Upper lobe of left lung (tissue), 6 donors: ENCODE data around the gene LARGE1. TPM values are rescaled to one million over a fixed set of nuclear protein-coding genes. Genes with fewer than 3 reads are reported as not detected.

Experiments
- ATAC-seq, 2 donors: fragments of 200-7000 bp; cut with Tn5 transposase; one replicate each; pipeline ENCODE4 v1.9.1; 2022; ENCODE audit warnings: mild to moderate bottlenecking in 2 of 2, moderate library complexity in 2 of 2; ENCODE audit not compliant: low FRiP score in 2 of 2
- DNase-seq, 2 donors: peaks; one replicate each; pipeline ENCODE4 v3.0.0-alpha.2; 2019 to 2020
- H3K27ac ChIP-seq, 4 donors: fragments of 200-600 bp; sonication (generic); one replicate each; pipeline ENCODE4 v1.5.1; 2016 to 2019
- H3K27me3 ChIP-seq, 4 donors: fragments of 200-600 bp; sonication (generic); one replicate each; pipeline ENCODE4 v1.5.1; 2017 to 2019
- H3K36me3 ChIP-seq, 4 donors: fragments of 200-600 bp; sonication (generic); one replicate each; pipeline ENCODE4 v1.5.1; 2016 to 2019
- H3K4me1 ChIP-seq, 4 donors: fragments of 200-600 bp; sonication (generic); one replicate each; pipeline ENCODE4 v1.5.1; 2018 to 2019
- H3K4me3 ChIP-seq, 4 donors: fragments of 200-600 bp; sonication (generic); one replicate each; pipeline ENCODE4 v1.5.1; 2017 to 2019; ENCODE audit warnings: mild to moderate bottlenecking in 2 of 4, moderate library complexity in 1 of 4
- H3K9me3 ChIP-seq, 4 donors: fragments of 200-600 bp; sonication (generic); one replicate each; pipeline ENCODE4 v1.5.1; 2018 to 2019
- CTCF ChIP-seq, 6 experiments: fragments of 450-650 bp in 4 of 6; fragments of 200-600 bp in 2 of 6; sonication (generic) in 2 of 6; IDR thresholded peaks; one replicate each; pipeline ENCODE4 v1.5.1; 2016 to 2019; ENCODE audit warnings: antibody characterized with exemption in 6 of 6
- EP300 ChIP-seq, 4 donors: sonication (generic); formaldehyde crosslinking; IDR thresholded peaks; one replicate each; pipeline ENCODE4 v1.5.1; 2017; ENCODE audit warnings: antibody characterized with exemption in 4 of 4, control low read depth in 2 of 4
- POLR2A ChIP-seq, 4 donors: fragments of 450-650 bp; IDR thresholded peaks; one replicate each; pipeline ENCODE4 v1.5.1; 2016 to 2017; ENCODE audit warnings: antibody characterized with exemption in 4 of 4, mild to moderate bottlenecking in 2 of 4
- POLR2AphosphoS5 ChIP-seq, 2 donors: sonication (generic); formaldehyde crosslinking; IDR thresholded peaks; one replicate each; pipeline ENCODE4 v1.5.1; 2017; ENCODE audit warnings: antibody characterized with exemption in 2 of 2
- WGBS, 2 donors: methylation state at CpG; one replicate each; pipeline ENCODE4 v1.1.5; 2017 to 2018; 5-methylcytosine and 5-hydroxymethylcytosine counted together
- total RNA-seq, 6 donors: library from RNA; depleted of rRNA in 4 of 6; stranded (reverse); fragments of >200 nt in 4 of 6; gene quantifications; one replicate each; pipeline versions ENCODE4 v1.1.0 to v1.2.1, GENCODE V29; 2016 to 2021
- donor health status: DM: no; HTN: no; CAD: no; lungs with moderate emphysema.
- donor health status: DM: no; HTN: yes; CAD: no; lungs with severe emphysema.

Gene LARGE1
- total RNA-seq, 6 donors from 2014 or later: 14.0 to 56.6 (median 25.3) TPM

GRCh38 chr22:33832558-33833151 is 87.6 kb downstream of the LARGE1 start:
- TF ChIP-seq EP300 (IDR thresholded peaks at IDR 0.05): no peak
- TF ChIP-seq POLR2A (IDR thresholded peaks at IDR 0.05): no peak
- no peak for TF ChIP-seq CTCF (IDR thresholded peaks at IDR 0.05)
- no peak for TF ChIP-seq POLR2AphosphoS5 (IDR thresholded peaks at IDR 0.05)
- peak; percentile 6 to 21 for ATAC-seq
- H3K9me3 ChIP-seq: no peaks in the 10 kb centered on the region
- no peaks in the 10 kb centered on the region for H3K36me3 ChIP-seq
- DNase-seq: no peak
- no peak overlapping the region for H3K4me3 ChIP-seq
- 69 to 72% methylated on average over 2 to 7 of the region's 7 CpGs for WGBS, 2 donors
- no peaks in the 10 kb centered on the region for H3K27me3 ChIP-seq
- H3K4me1 ChIP-seq: peaks cover 0 to 3% (median 2%) of the 10 kb centered on the region in 4 donors
- no peak overlapping the region for H3K27ac ChIP-seq

GRCh38 chr22:33831651-33832050 is 88.6 kb downstream of the LARGE1 start:
- no peaks in the 10 kb centered on the region for H3K4me1 ChIP-seq
- no peak overlapping the region for H3K27ac ChIP-seq
- no peaks in the 10 kb centered on the region for H3K9me3 ChIP-seq
- H3K27me3 ChIP-seq: no peaks in the 10 kb centered on the region
- H3K4me3 ChIP-seq: no peak overlapping the region
- 70 to 77% methylated on average over 5 of the region's 5 CpGs for WGBS, 2 donors
- DNase-seq (no peak), ATAC-seq (no peak)
- no peaks in the 10 kb centered on the region for H3K36me3 ChIP-seq
- TF ChIP-seq EP300 (IDR thresholded peaks at IDR 0.05) (no peak), POLR2A (IDR thresholded peaks at IDR 0.05) (no peak), CTCF (IDR thresholded peaks at IDR 0.05) (no peak), POLR2AphosphoS5 (IDR thresholded peaks at IDR 0.05) (no peak)

- Histone ChIP-seq H3K9me3 (no peaks in the 10 kb centered on the region), H3K4me3 (no peak overlapping the region), H3K4me1 (no peaks in the 10 kb centered on the region), H3K27ac (no peak overlapping the region), H3K27me3 (no peaks in the 10 kb centered on the region), H3K36me3 (no peaks in the 10 kb centered on the region)
- TF ChIP-seq CTCF (IDR thresholded peaks at IDR 0.05) (no peak), POLR2AphosphoS5 (IDR thresholded peaks at IDR 0.05) (no peak), POLR2A (IDR thresholded peaks at IDR 0.05) (no peak), EP300 (IDR thresholded peaks at IDR 0.05) (no peak)
- 79 to 81% methylated on average over 11 of the region's 11 CpGs for WGBS, 2 donors
- DNase-seq (no peak), ATAC-seq (no peak)
These were observed 89.1 kb downstream of the LARGE1 start for GRCh38 chr22:33831207-33831606.

- Histone ChIP-seq H3K36me3 (no peaks in the 10 kb centered on the region), H3K4me3 (no peak overlapping the region), H3K9me3 (no peaks in the 10 kb centered on the region), H3K27me3 (no peaks in the 10 kb centered on the region), H3K27ac (no peak overlapping the region), H3K4me1 (no peaks in the 10 kb centered on the region)
- ATAC-seq (no peak), DNase-seq (no peak)
- 54 to 59% methylated on average over 4 of the region's 4 CpGs for WGBS, 2 donors
- TF ChIP-seq POLR2AphosphoS5 (IDR thresholded peaks at IDR 0.05) (no peak), CTCF (IDR thresholded peaks at IDR 0.05) (no peak), EP300 (IDR thresholded peaks at IDR 0.05) (no peak), POLR2A (IDR thresholded peaks at IDR 0.05) (no peak)
These were observed 90.6 kb downstream of the LARGE1 start for GRCh38 chr22:33829546-33830280.
